Activated B cell treated with CpG ODN at 0.5 μM for 24 hours (primary cell): ENCODE results near the gene CDK14. TPM values are rescaled to one million over a fixed set of nuclear protein-coding genes. Genes with fewer than 3 reads are reported as not detected.

Source experiments
- ATAC-seq: fragments of 200-7000 bp; cut with Tn5 transposase; one replicate; pipeline ENCODE4 v1.10.0; 2021; ENCODE audit warnings: low read depth, mild to moderate bottlenecking, moderate library complexity
- CTCF ChIA-PET: fragments of 350-600 bp; sonication (Branson Sonifier 250); formaldehyde crosslinking; loops from one replicate; lab custom pipeline; 2021; ENCODE audit warnings: antibody characterized with exemption; lab: Charles Lee
- POLR2A ChIA-PET: fragments of 350-600 bp; sonication (Branson Sonifier 250); formaldehyde crosslinking; loops from one replicate; lab custom pipeline; 2021; ENCODE audit warnings: antibody characterized with exemption; lab: Charles Lee
- DNase-seq: peaks from one replicate; pipeline ENCODE4 v3.0.0; 2022
- H3K27ac Mint-ChIP-seq: one replicate; pipeline ENCODE4 v1.8.0; 2020; ENCODE audit warnings: mixed read lengths
- H3K27me3 Mint-ChIP-seq: one replicate; pipeline ENCODE4 v1.8.0; 2021; ENCODE audit warnings: mixed read lengths
- H3K36me3 Mint-ChIP-seq: one replicate; pipeline ENCODE4 v1.8.0; 2021; ENCODE audit warnings: low read depth, mixed read lengths
- H3K4me1 Mint-ChIP-seq: one replicate; pipeline ENCODE4 v1.8.0; 2021; ENCODE audit warnings: mixed read lengths
- H3K4me3 Mint-ChIP-seq: one replicate; pipeline ENCODE4 v1.8.0; 2020; ENCODE audit warnings: mild to moderate bottlenecking, mixed read lengths
- H3K9me3 Mint-ChIP-seq: one replicate; pipeline ENCODE4 v1.8.0; 2020; ENCODE audit warnings: mixed read lengths
- intact Hi-C: fragments of 100-400 bp; cut with micrococcal nuclease; formaldehyde crosslinking; loops from one replicate; pipeline ENCODE4 v1.15.1; 2024
- total RNA-seq: library from RNA; stranded (reverse); gene quantifications from 2 replicates; pipeline ENCODE4 v1.2.3, GENCODE V29; 2022
- TF ChIP-seq, protein P1 (sequence below): fragments of 200-600 bp; IDR thresholded peaks from one replicate; pipeline ENCODE4 v1.8.0; 2022; ENCODE audit warnings: antibody characterized with exemption, mild to moderate bottlenecking

CDK14 gene
- total RNA-seq, 1 donor from 2014 or later = 140 TPM

DNA sequence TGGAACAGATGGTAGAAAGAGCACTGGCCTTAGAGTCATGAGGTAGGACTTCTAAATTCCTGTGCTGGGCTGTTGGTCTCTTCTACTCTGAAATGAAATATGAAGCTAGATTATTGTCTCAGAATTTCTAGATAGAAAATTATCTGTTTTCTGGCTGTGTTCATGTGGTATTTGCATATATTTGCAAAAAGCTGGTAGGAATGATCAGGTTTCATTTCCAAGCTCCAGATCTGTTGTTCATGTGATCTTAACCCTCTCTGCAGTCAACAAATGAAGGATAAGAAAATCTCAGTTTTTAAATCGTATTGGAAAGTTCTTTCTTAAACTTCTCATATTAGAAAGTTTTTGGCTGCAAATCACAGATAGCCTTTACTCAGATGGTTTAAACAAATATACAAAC, 248.3 kb downstream of the CDK14 start:
- no peaks in the 10 kb centered on the region for H3K9me3 Mint-ChIP-seq
- ATAC-seq = no peak
- intact Hi-C loops = no loop called here
- H3K27me3 Mint-ChIP-seq = no peaks in the 10 kb centered on the region
- DNase-seq = no peak
- H3K4me1 Mint-ChIP-seq = peaks cover 45% of the 10 kb centered on the region
- H3K27ac Mint-ChIP-seq = no peak overlapping the region
- no peak overlapping the region for H3K4me3 Mint-ChIP-seq
- ChIA-PET POLR2A (no interaction called here), CTCF (no interaction called here)
- TF ChIP-seq, protein P1, sequence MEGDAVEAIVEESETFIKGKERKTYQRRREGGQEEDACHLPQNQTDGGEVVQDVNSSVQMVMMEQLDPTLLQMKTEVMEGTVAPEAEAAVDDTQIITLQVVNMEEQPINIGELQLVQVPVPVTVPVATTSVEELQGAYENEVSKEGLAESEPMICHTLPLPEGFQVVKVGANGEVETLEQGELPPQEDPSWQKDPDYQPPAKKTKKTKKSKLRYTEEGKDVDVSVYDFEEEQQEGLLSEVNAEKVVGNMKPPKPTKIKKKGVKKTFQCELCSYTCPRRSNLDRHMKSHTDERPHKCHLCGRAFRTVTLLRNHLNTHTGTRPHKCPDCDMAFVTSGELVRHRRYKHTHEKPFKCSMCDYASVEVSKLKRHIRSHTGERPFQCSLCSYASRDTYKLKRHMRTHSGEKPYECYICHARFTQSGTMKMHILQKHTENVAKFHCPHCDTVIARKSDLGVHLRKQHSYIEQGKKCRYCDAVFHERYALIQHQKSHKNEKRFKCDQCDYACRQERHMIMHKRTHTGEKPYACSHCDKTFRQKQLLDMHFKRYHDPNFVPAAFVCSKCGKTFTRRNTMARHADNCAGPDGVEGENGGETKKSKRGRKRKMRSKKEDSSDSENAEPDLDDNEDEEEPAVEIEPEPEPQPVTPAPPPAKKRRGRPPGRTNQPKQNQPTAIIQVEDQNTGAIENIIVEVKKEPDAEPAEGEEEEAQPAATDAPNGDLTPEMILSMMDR = no peak
- H3K36me3 Mint-ChIP-seq = peaks cover 16% of the 10 kb centered on the region

DNA sequence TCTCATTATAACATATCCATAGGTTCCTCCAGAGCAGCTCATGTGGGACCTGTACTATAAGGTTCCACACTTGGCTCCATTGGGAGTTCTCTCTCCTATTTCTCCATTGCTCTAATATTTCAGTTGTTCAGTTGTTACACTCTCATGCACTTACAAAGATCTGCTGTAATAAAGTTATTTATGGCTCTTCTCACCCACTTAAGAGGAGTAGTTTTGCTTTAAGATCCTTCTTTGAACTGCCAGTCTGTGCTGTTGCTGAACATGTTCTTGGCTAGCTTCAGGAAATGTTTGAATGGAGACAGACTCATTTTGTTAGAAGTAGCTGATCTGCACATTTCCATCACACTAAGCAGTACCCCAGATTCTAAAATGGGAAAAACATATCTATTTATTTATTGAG, 250.1 kb downstream of the CDK14 start:
- peaks cover 8% of the 10 kb centered on the region for H3K36me3 Mint-ChIP-seq
- H3K27me3 Mint-ChIP-seq = no peaks in the 10 kb centered on the region
- ATAC-seq = no peak
- H3K4me3 Mint-ChIP-seq = no peak overlapping the region
- ChIA-PET CTCF (no interaction called here), POLR2A (no interaction called here)
- intact Hi-C loops = loop anchor here (2.0 kb wide), 1 partner anchor 17 kb away; no protein-coding TSS in a partner anchor
- TF ChIP-seq, protein P1 = no peak
- no peaks in the 10 kb centered on the region for H3K9me3 Mint-ChIP-seq
- H3K27ac Mint-ChIP-seq = no peak overlapping the region
- peaks cover 39% of the 10 kb centered on the region for H3K4me1 Mint-ChIP-seq
- no peak for DNase-seq

DNA sequence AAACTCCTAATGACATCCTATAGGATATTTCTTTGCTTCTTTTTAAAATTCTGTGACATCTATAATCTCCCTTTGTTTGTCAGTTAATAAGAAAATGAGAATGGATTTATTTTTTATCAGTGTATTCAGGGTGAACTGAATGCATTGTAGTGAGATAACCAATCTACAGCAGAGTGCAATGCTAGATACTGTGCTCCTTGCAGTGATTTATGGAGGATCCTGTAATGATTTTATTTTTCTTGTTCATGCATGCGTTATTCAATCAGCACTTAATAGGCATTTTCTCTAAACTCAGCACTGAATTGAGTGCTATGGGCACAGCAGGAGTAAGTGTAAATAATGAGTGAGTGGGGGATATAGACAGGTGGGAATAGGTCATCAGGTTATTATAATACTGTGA, 253.9 kb downstream of the CDK14 start:
- TF ChIP-seq, protein P1 = no peak
- H3K4me3 Mint-ChIP-seq = no peak overlapping the region
- H3K36me3 Mint-ChIP-seq = peaks cover 19% of the 10 kb centered on the region
- ChIA-PET POLR2A (no interaction called here), CTCF (interaction anchor here (0.5 kb wide), 1 partner anchor 233 kb away, joined by 3 read pairs; no protein-coding TSS in a partner anchor)
- H3K27ac Mint-ChIP-seq = no peak overlapping the region
- ATAC-seq (no peak), DNase-seq (no peak)
- H3K27me3 Mint-ChIP-seq = no peaks in the 10 kb centered on the region
- H3K4me1 Mint-ChIP-seq = peaks cover 19% of the 10 kb centered on the region
- H3K9me3 Mint-ChIP-seq = no peaks in the 10 kb centered on the region
- intact Hi-C loops = no loop called here

DNA sequence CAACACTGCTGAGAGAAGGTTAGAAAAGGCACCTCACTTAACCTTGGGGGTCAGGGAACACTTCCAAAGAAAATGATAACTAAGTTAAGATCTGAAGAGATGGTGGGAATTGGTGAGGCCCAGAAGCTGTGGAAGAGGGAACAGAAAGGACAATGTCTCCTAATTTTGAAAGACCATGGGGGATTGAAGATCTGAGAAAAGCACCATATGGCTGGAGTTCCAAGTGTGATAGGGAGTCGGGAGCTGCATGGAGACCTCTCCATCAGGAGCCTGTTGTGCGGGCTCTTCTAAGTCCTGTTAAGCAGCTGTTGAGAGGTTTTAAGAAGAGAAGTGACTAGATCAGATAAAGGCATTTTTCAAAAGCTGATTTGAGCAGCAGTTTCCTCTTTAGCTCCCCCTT, 254.3 kb downstream of the CDK14 start:
- POLR2A ChIA-PET = no interaction called here

DNA sequence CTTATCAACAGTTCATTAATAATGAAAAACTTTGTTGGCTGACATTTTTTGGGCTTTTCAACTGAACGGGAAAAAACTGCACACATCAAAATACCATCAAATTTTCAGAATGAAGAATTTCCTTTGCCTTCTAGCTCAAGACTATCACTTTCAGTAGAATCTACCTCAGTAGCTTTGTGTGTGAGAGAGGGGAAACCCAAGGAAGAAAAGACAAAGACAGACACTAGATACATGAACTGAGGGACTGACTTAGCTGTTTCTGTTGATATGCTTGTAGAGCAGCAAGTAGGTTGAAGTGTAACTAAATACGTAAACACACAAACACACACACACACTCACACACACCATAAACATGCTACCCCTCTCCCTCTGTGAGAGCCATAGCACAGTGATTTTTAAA, 257.1 kb downstream of the CDK14 start:
- ATAC-seq = no peak
- no peaks in the 10 kb centered on the region for H3K27me3 Mint-ChIP-seq

More for the DNA sequence above, 254.3 kb downstream of the CDK14 start:
- H3K27ac Mint-ChIP-seq = no peak overlapping the region
- peaks cover 19% of the 10 kb centered on the region for H3K4me1 Mint-ChIP-seq
- no peak for ATAC-seq
- no peak for DNase-seq
- TF ChIP-seq, protein P1 = no peak
- no peaks in the 10 kb centered on the region for H3K27me3 Mint-ChIP-seq
- H3K36me3 Mint-ChIP-seq = peaks cover 19% of the 10 kb centered on the region
- no peak overlapping the region for H3K4me3 Mint-ChIP-seq
- no peaks in the 10 kb centered on the region for H3K9me3 Mint-ChIP-seq
- CTCF ChIA-PET = interaction anchor here (0.5 kb wide), 1 partner anchor 232 kb away, joined by 3 read pairs; no protein-coding TSS in a partner anchor
- intact Hi-C loops = no loop called here

More for the DNA sequence above, 257.1 kb downstream of the CDK14 start:
- TF ChIP-seq, protein P1 = no peak
- ChIA-PET CTCF (no interaction called here), POLR2A (no interaction called here)
- no peak overlapping the region for H3K27ac Mint-ChIP-seq
- no peak for DNase-seq
- H3K9me3 Mint-ChIP-seq = no peaks in the 10 kb centered on the region
- intact Hi-C loops = no loop called here
- H3K4me1 Mint-ChIP-seq = peaks cover 24% of the 10 kb centered on the region
- no peak overlapping the region for H3K4me3 Mint-ChIP-seq
- H3K36me3 Mint-ChIP-seq = peaks cover 19% of the 10 kb centered on the region
